ENCODE data around the gene MYOF.
"Not testable (repeated sequence)": the region's sequence is repeated elsewhere in the genome, so short reads cannot be mapped to it uniquely, and the experiment has no call there.

MYOF gene

GRCh38 chr10:93454736-93455135 is 27.4 kb downstream of the MYOF start:
- DNase-seq (ENCODE audit: low read depth in 2 of 2), result no peak

DNA sequence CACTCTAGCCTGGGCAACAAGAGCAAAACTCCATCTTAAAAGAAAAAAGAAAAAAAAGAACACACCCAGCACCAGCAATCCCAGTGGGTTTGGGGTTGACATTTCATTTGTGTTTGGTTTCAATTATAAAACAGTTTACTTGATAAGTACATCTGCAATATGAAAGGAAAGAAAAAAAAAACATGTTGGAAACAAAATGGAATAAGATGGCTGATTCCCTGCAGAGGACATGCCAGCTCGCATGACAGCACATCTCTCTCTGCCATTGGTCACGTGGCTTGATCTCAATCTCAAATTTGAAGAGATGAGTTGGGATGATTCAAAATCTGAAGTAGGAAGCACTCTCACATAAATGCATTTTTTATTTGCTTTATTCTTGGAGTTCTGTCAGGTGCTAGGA is 28.0 kb downstream of the MYOF start:
- DNase-seq (ENCODE audit: low read depth in 2 of 2), result no peak

GRCh38 chr10:93452143-93452542 is 30.0 kb downstream of the MYOF start:
- DNase-seq (ENCODE audit: low read depth in 2 of 2), result no peak

GRCh38 chr10:93451244-93451947 is 30.7 kb downstream of the MYOF start:
- DNase-seq (ENCODE audit: low read depth in 2 of 2), result no peak

DNA sequence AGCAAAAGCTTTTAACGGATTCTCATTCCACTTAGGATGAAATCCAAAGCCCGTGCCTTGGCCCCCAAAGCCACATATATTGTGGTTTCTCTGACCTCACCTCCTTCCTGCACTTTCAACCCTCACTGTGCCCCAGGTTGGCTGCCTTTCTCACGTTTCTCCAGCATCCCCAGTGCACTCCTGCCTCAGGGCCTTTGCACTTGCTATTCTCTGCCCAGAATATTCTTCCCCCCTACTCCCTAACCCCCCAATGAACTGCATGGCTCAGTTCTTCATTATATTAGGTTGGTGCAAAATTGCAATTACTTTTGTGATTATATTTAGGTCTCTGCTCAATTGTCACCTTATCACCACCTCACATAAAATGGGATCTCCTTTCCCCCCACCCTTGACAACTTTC is 34.2 kb downstream of the MYOF start:
- DNase-seq (ENCODE audit: low read depth in 2 of 2), result no peak

DNA sequence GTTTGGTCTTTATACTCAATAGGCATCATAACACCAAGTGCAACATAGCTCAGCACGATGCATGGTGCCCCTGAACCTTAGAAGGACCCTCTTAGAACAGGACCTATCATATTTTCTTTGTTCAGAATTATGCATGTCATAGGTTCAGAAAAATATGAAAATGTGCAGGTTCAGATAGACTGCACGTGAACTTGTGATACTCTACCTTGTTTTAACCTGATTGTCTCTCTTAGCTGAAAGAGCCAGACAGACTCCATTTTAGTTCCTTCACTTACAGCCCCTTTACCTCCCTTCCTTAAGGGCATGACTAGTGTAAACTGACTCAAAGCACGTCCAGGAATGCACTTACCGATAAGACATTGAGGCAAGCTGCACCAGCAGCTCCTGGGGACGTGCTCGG is 35.1 kb downstream of the MYOF start:
- DNase-seq (ENCODE audit: low read depth in 2 of 2), result no peak

DNA sequence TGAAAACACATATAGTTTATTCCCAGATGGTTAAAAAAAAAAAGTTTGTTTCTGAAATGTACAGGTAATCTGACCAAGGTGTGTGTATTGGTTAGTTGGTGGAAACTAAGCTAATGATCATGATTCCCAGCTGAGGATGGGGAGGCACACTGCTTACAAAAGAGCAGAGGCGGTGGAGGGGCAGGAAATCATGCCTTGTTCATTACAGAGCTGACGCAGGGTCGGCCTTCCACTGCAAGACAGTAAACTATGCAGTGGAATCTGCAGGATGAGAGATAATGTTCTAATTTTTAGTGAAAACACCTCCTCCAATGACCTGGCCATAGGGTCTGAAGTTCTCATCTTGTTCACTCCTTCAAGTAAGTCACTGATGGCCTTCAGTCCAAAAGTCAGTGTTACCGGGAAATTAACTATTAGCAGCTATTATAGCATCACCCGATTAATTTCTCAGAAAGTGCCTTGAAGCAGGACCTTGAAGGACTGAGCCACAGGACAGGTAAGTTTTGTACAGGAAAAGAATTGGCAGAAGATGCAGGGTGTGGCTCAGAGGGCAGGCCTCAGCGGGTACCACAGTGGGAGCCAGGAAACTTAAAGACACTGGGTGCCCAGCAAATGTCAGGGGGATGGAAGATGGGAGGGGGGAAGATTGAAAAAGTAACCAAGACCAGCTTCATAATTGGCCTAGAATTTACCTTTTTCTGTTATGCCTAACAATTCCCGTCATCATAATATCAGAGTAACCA is 36.0 kb downstream of the MYOF start:
- no peak for DNase-seq (ENCODE audit: low read depth in 2 of 2)

DNA sequence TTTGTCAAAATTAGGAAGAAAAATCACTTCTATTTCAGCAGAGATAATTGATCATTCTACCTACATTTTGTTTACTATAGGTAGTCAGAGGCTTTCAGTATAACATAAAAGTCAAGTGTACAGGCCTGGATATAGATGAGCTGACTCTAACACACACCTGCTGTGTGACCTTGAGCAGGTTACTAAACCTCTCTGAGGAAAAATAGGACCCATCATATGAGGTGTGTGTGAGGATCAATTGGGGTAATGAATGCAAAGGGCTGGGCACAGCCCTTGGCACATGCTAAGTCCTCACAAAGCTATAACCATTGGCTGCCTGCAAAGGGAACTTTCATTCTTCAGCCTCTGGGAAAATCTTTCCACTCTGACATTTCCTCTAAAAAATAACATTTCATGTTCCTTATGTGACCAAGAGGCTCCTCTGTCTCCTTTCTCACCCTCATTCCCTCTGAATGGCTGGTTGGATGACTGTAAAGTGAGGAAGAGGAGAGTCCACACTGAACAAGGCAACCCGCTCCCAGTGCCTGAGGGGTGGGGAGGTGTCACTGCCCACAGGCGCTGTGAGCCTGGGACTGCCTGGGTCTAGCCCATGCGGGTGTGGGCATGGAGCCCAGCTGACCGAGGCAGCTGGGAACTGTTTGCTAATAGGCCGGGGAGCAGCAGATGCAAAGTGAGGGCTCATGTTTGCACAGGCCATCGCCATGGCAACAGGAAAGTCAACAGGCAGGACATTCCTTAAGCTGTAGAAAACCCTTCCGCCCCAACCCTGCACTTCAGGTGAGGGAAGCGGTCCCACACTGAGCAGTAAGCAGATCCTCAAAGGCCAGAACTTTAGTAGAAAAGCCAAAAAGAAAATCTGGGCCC is 36.8 kb downstream of the MYOF start:
- DNase-seq (ENCODE audit: low read depth in 2 of 2), result peak; percentile 66 to 67

DNA sequence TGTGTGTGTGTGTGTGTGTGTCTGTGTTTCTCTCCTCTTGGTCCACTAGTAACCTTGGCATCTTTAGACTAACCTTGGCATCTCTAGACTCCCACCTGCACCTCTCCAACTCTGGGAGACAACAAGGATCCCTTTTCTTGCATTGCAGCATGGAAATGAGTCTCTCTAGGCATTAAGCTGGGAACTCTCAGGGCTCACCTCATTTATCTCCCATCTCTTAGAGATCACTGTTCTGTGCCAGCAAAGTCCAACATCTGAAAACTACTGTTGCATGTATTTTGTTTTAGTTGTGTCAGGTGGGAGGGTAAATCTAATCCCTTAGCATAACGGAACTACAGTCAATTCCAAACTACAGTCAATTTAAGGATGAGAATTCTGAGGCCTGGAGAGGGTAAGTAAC is 38.7 kb downstream of the MYOF start:
- DNase-seq (ENCODE audit: low read depth in 2 of 2), result no peak

GRCh38 chr10:93442721-93443120 is 39.4 kb downstream of the MYOF start:
- not testable (repeated sequence) for DNase-seq (ENCODE audit: low read depth in 2 of 2)

GRCh38 chr10:93440591-93441091 is 41.5 kb downstream of the MYOF start:
- DNase-seq (ENCODE audit: low read depth in 2 of 2), result peak in 1 of 2 experiments; percentile 46

DNA sequence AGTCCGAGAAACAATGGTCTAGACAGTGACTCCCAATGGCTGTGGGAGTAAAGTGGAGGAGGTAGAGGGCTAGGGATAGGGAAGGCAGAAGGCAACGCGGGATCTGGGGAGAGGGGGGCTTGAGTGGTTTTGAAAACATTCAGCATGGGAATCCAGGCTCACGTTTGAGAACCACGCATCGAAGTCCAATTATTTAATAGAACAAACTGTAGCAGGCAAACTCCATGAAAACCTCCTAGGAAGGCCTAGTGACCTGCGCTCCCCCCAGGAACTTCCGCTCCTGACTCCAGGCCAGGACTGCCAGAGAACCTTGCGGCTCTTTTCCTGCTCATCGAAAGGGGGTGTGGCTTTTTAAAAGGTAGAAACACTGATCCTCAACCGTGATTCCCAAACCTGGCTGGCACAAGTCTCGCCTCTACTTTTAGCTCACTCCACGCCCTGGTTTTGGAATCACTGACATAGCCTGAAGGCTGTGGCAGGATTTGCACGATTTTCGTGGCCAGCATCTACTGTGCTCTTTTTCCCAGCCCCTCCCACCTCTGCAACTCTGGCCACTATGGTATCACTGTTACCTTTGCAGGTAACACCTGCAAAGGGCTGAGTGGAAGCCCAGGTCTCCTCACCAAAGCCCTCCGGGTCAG is 43.4 kb downstream of the MYOF start:
- DNase-seq (ENCODE audit: low read depth in 2 of 2), result no peak

DNA sequence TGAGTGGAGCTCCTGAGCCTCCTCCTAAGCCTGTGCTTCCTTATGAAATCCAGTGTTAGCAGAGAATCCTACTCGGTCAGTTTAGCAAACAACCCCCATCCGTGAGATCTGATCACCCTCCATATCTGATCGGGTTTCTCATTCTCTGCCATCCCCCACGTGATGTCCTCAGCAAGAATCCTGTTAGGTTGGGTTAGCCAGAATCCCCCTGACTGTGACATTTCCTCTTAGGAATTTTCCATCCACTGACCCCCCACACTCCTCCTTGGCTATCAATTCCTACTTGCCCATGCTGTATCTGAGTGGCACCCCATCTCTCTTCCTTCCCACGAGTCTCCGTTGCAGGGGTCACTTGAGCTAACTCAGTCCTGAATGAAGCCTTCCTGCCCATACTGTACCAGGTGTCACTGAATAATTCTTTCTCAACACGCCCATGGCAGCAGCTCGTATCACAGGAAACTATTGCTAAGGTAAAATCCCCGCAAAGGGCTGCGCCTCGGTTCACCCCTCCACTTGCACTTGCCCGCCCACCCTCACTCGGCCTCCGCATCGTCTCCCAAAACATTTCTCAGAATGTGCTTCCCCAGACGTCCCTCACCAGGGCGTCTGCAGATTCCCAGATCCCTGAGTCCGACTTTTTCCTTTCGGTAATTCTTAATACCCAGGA is 44.1 kb downstream of the MYOF start:
- DNase-seq (ENCODE audit: low read depth in 2 of 2), result peak; percentile 48 to 50

DNA sequence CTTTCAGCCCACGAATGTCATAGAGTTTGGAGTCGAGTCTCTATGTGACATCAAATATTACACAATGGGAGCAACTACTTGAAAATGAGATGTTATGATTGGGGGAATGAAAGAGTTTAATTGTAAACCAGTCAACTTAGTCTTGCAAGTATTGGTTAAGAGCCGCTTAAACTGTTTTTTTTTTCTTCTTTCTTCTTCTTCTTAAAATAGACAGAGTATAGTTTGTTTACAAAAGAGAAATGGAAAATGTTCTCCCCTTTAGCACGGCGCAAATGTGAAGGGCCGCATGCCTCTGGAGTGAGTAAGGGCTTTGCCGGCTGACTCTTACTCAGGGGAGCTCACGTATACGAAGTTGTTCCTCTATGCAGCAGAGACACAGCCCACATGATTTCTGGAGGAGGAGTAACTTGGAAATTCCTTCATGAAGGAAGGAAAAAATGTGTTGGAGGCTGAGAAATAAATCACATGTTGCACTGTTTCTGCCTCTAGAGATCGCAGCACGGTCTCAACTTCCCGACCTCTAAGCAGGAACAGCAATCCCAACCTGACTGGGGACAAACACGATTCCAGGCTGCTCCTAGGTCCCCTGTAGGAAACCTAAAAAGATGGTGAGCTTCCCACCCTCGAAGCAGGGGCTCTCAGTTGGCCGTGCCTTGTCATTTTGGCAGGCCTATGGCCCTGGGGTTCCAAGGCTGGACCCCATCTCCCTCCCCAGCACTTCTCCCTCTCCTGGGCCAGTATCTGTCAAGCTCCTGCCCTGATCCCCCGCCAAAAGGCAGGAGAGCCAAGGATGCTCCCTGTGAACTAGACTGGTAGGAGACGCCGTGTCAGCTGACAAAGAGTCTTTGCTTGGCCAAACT is 44.8 kb downstream of the MYOF start:
- peak; percentile 98 to 99 for DNase-seq (ENCODE audit: low read depth in 2 of 2)

- peak; percentile 91 to 93 for DNase-seq (ENCODE audit: low read depth in 2 of 2)
Observed at GRCh38 chr10:93436591-93437085, 45.5 kb downstream of the MYOF start.

GRCh38 chr10:93435621-93436397 is 46.3 kb downstream of the MYOF start:
- DNase-seq (ENCODE audit: low read depth in 2 of 2), result no peak

DNA sequence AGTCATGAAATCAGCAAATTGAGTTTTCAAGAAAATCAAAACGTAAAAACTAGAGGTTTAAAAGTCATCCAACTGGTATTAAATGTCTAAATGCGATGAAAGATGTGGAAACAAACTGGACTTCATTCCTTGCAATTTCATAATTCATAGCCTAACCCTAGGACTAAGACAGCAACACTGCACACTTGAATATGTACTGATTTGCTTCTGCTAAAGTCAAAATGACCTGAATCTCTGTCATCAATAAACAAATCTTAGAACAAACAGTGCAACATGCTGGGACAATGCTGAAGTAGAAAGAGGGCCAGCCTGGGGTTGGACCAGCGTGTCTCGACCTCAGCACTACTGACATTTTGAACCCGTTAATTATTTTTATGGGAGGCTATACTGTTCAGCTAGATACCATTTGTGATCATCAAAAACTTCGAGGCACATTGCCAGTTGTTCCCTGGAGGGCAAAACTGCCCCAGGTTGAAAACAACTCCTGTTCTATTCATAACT is 47.1 kb downstream of the MYOF start:
- DNase-seq (ENCODE audit: low read depth in 2 of 2), result no peak

DNA sequence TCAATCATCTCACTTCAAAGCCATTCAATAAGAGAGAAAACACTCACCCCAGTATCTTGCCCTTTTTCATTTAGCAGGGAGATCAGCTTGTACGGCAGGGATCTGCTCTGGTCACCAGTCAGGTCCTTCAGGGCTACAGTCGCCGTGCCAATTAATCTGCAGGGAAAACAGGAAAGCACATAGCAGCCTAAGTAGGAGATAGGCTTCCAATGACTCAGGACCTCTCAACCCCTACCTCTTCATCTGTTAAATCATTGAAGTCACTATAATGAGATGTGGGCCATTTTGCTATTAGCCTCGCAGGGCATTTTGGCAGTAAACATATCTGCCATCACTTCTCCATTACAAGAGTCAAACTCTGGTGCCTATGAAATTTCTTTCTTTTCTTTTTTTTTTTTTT is 50.8 kb downstream of the MYOF start:
- no peak for DNase-seq (ENCODE audit: low read depth in 2 of 2)

- no peak for DNase-seq (ENCODE audit: low read depth in 2 of 2)
Observed at GRCh38 chr10:93425861-93426260, 56.3 kb downstream of the MYOF start.
